ENCODE results near the gene PPP2R2D.

PPP2R2D gene

DNA sequence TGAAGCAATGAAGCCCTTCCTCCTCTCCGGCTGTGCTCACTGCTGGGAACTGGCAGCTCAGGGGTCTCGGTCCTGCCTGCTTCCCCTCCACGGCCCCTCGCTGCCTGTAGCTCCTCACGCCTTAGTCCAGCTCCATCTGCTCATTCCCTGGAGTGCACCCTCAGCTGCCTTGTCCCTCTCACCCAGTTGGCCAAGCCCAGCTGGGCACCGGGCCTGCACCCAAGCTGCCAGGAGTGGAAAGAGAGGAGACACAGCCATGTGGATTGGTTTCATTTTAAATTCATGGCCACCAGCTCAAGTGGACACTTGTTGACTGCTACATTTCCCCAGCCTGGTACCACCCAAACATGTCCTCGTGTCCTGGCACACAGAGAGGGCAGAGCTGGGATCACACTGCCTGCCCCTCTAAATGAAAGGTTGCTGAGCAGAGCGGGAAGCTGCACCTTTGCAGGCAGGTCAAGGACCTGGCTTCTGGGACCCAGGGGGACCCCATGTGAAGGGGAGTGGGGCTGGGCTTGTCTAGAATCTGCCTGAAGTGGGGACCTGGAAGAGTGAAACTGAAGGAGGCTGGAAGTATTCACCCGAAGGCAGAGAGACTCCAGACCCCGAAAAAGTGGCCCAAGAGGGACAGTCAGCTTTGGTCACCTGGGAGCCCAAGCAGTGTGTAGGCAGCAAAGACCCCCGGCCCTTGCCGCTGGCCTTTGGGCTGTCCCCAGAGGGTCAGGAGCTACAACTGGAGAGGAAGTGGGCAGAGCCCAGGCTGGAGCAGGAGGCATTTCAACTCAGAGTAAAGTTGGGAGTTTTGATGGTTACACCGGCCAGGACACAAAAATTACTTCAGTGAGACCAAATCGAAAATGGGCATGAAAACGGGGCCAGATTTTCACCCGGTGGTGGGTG, 95.9 kb downstream of the PPP2R2D start:
- H3K27ac ChIP-seq (ENCODE audit: low read depth, low read length), result no peak overlapping the region
- 86% methylated on average over 16 of the region's 16 CpGs for WGBS
- no peak overlapping the region for H3K9ac ChIP-seq (ENCODE audit: low read depth, low read length)

DNA sequence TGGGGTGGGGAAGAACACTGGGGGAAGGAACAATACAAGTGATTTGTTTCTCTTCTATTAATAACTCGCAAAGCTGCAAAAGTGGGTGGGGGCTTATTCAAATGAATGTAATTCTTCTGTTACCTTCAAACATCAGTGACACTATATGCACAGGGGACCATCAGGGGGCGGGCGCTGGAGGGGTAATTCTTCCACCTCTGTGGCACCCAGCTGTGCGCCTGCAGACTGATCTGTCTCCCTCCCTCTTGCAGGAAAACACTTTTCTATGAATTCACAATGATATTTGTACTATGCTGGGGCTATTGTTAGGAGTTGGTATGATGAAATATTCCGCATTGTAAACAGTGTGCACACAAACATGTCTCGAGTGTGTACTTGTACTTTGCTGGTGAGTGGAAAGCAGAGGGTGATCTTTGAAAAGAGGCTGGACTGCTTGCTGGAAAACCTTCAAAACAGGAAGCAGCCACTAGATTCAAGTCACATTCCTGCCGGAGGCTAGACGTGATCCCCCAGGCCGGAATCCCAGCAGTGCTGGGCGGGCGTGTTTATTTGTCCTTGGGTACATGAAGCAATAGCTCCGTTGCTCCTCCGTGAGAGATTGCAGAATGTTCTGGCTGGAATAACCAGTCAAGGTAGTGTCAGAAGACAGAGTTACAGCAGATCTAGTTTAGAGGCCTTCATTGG, 96.7 kb downstream of the PPP2R2D start:
- Histone ChIP-seq H3K4me3 (ENCODE audit: low read length) (no peak overlapping the region), H3K9me3 (ENCODE audit: insufficient read depth, low read depth, low read length) (no peaks in the 10 kb centered on the region), H3K4me1 (ENCODE audit: insufficient read depth, low read length) (peaks cover 22% of the 10 kb centered on the region), H3K27ac (ENCODE audit: low read depth, low read length) (peak overlapping the region; percentile 5; the same call in 1 of the 2 replicates), H3K9ac (ENCODE audit: low read depth, low read length) (no peak overlapping the region), H3K36me3 (ENCODE audit: insufficient read depth, low read length) (no peaks in the 10 kb centered on the region), H3K27me3 (ENCODE audit: insufficient read depth, low read length) (no peaks in the 10 kb centered on the region)
- 38% methylated on average over 12 of the region's 13 CpGs for WGBS

More for the DNA sequence above, 95.9 kb downstream of the PPP2R2D start:
- H3K4me1 ChIP-seq (ENCODE audit: insufficient read depth, low read length), result peaks cover 22% of the 10 kb centered on the region
- no peaks in the 10 kb centered on the region for H3K36me3 ChIP-seq (ENCODE audit: insufficient read depth, low read length)
- H3K27me3 ChIP-seq (ENCODE audit: insufficient read depth, low read length), result no peaks in the 10 kb centered on the region
- H3K9me3 ChIP-seq (ENCODE audit: insufficient read depth, low read depth, low read length), result no peaks in the 10 kb centered on the region
- H3K4me3 ChIP-seq (ENCODE audit: low read length), result no peak overlapping the region

DNA sequence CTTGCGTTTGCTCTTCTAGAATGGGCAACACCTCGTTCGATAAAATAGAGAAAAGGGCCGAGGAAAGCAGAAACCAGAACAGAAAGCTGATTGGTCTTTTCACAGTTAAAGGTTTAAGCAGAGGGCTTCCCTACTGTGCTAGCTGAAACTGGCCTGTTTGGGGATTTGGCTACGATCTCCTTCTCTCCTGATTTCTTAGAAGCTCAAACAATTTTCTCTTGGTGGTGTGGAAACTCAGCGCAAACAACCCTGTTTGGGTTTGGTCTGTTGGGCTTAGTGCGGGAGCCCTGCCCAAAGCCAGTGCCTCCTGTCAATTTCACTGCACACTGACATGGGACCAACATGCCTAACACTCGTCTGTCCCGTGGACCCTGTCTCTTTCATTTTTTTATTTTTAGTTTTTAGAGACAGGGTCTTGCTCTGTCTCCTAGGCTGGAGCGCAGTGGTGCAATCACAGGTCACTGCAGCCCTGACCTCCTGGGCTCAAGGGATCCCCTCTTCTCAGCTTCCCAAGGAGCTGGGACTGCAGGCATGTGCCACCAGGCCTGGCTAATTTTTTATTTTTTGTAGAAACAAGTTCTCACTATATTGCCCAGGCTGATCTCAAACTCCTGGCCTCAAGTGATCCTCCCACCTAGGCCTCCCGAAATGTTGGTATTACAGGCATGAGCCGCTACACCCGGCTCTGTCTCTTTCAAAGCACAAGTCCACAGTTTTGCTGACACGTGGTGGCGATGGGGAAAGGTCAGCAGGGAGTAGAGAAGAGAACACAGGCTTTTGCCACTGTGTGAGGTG, 97.4 kb downstream of the PPP2R2D start:
- H3K4me1 ChIP-seq (ENCODE audit: insufficient read depth, low read length), result peaks cover 22% of the 10 kb centered on the region
- H3K4me3 ChIP-seq (ENCODE audit: low read length), result no peak overlapping the region
- no peaks in the 10 kb centered on the region for H3K9me3 ChIP-seq (ENCODE audit: insufficient read depth, low read depth, low read length)
- H3K36me3 ChIP-seq (ENCODE audit: insufficient read depth, low read length), result no peaks in the 10 kb centered on the region
- 66% methylated on average over 15 of the region's 15 CpGs for WGBS
- H3K27ac ChIP-seq (ENCODE audit: low read depth, low read length), result peak overlapping the region; percentile 5; the same call in 1 of the 2 replicates
- H3K9ac ChIP-seq (ENCODE audit: low read depth, low read length), result no peak overlapping the region; the same call in 1 of the 2 replicates
- H3K27me3 ChIP-seq (ENCODE audit: insufficient read depth, low read length), result no peaks in the 10 kb centered on the region

GRCh38 chr10:131998845-131999681, 98.3 kb downstream of the PPP2R2D start:
- no peaks in the 10 kb centered on the region for H3K9me3 ChIP-seq (ENCODE audit: insufficient read depth, low read depth, low read length)
- H3K27ac ChIP-seq (ENCODE audit: low read depth, low read length), result peak overlapping the region; percentile 17; the same call in 1 of the 2 replicates
- no peaks in the 10 kb centered on the region for H3K36me3 ChIP-seq (ENCODE audit: insufficient read depth, low read length)
- H3K27me3 ChIP-seq (ENCODE audit: insufficient read depth, low read length), result no peaks in the 10 kb centered on the region
- peak overlapping the region; percentile 0; the same call in 1 of the 2 replicates for H3K9ac ChIP-seq (ENCODE audit: low read depth, low read length)
- WGBS, result 75% methylated on average over 18 of the region's 18 CpGs
- H3K4me3 ChIP-seq (ENCODE audit: low read length), result no peak overlapping the region
- H3K4me1 ChIP-seq (ENCODE audit: insufficient read depth, low read length), result peaks cover 24% of the 10 kb centered on the region

GRCh38 chr10:132001238-132001972, 100.6 kb downstream of the PPP2R2D start:
- H3K27ac ChIP-seq (ENCODE audit: low read depth, low read length), result no peak overlapping the region
- H3K36me3 ChIP-seq (ENCODE audit: insufficient read depth, low read length), result no peaks in the 10 kb centered on the region
- no peaks in the 10 kb centered on the region for H3K27me3 ChIP-seq (ENCODE audit: insufficient read depth, low read length)
- no peak overlapping the region for H3K9ac ChIP-seq (ENCODE audit: low read depth, low read length)
- no peak overlapping the region for H3K4me3 ChIP-seq (ENCODE audit: low read length)
- WGBS, result 57% methylated on average over 15 of the region's 15 CpGs
- 0 out of 2 replicates have a peak, but pooled peaks cover 3% of the 10 kb centered on the region for H3K9me3 ChIP-seq (ENCODE audit: insufficient read depth, low read depth, low read length)
- peaks cover 26% of the 10 kb centered on the region for H3K4me1 ChIP-seq (ENCODE audit: insufficient read depth, low read length)

- H3K27ac ChIP-seq (ENCODE audit: low read depth, low read length), result no peak overlapping the region
- WGBS, result 89% methylated on average over 4 of the region's 4 CpGs
- no peaks in the 10 kb centered on the region for H3K27me3 ChIP-seq (ENCODE audit: insufficient read depth, low read length)
- H3K36me3 ChIP-seq (ENCODE audit: insufficient read depth, low read length), result no peaks in the 10 kb centered on the region
- no peak overlapping the region for H3K4me3 ChIP-seq (ENCODE audit: low read length)
- 0 out of 2 replicates have a peak, but pooled peaks cover 3% of the 10 kb centered on the region for H3K9me3 ChIP-seq (ENCODE audit: insufficient read depth, low read depth, low read length)
- peaks cover 31% of the 10 kb centered on the region for H3K4me1 ChIP-seq (ENCODE audit: insufficient read depth, low read length)
- no peak overlapping the region for H3K9ac ChIP-seq (ENCODE audit: low read depth, low read length)
These were observed 101.2 kb downstream of the PPP2R2D start for GRCh38 chr10:132002004-132002403.

GRCh38 chr10:132003282-132003924, 102.6 kb downstream of the PPP2R2D start:
- WGBS, result 85% methylated on average over 12 of the region's 12 CpGs
- Histone ChIP-seq H3K4me1 (ENCODE audit: insufficient read depth, low read length) (peaks cover 28% of the 10 kb centered on the region), H3K27ac (ENCODE audit: low read depth, low read length) (no peak overlapping the region), H3K36me3 (ENCODE audit: insufficient read depth, low read length) (no peaks in the 10 kb centered on the region), H3K27me3 (ENCODE audit: insufficient read depth, low read length) (no peaks in the 10 kb centered on the region), H3K9ac (ENCODE audit: low read depth, low read length) (no peak overlapping the region), H3K4me3 (ENCODE audit: low read length) (no peak overlapping the region), H3K9me3 (ENCODE audit: insufficient read depth, low read depth, low read length) (0 out of 2 replicates have a peak, but pooled peaks cover 3% of the 10 kb centered on the region)

GRCh38 chr10:132004052-132004451, 103.2 kb downstream of the PPP2R2D start:
- H3K9me3 ChIP-seq (ENCODE audit: insufficient read depth, low read depth, low read length), result 0 out of 2 replicates have a peak, but pooled peaks cover 3% of the 10 kb centered on the region
- no peak overlapping the region for H3K9ac ChIP-seq (ENCODE audit: low read depth, low read length)
- 71% methylated on average over 10 of the region's 10 CpGs for WGBS

DNA sequence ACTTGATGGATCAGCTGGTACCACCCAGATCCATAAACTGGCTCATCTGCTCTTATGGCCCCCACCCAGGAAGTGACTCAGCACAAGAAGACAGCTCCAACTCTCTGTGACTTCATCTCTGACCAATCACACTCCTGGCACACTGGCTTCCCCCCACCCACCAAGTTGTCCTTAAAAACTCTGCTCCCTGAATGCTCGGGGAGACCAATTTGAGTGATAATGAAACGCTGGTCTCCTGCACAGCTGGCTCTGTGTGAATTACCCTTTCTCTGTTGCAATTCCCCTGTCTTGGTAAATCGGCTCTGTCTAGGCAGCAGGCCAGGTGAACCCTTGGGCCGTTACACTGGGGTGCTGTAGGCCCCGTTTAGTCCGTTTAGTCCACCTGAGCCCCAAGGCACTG, 104.3 kb downstream of the PPP2R2D start:
- Histone ChIP-seq H3K4me3 (ENCODE audit: low read length) (no peak overlapping the region), H3K36me3 (ENCODE audit: insufficient read depth, low read length) (no peaks in the 10 kb centered on the region), H3K9me3 (ENCODE audit: insufficient read depth, low read depth, low read length) (0 out of 2 replicates have a peak, but pooled peaks cover 3% of the 10 kb centered on the region), H3K9ac (ENCODE audit: low read depth, low read length) (no peak overlapping the region), H3K27ac (ENCODE audit: low read depth, low read length) (no peak overlapping the region), H3K4me1 (ENCODE audit: insufficient read depth, low read length) (peaks cover 37% of the 10 kb centered on the region), H3K27me3 (ENCODE audit: insufficient read depth, low read length) (no peaks in the 10 kb centered on the region)
- 91% methylated on average over 6 of the region's 6 CpGs for WGBS

More at GRCh38 chr10:132004052-132004451, 103.2 kb downstream of the PPP2R2D start:
- Histone ChIP-seq H3K27ac (ENCODE audit: low read depth, low read length) (no peak overlapping the region), H3K4me3 (ENCODE audit: low read length) (no peak overlapping the region), H3K27me3 (ENCODE audit: insufficient read depth, low read length) (no peaks in the 10 kb centered on the region), H3K4me1 (ENCODE audit: insufficient read depth, low read length) (peaks cover 26% of the 10 kb centered on the region), H3K36me3 (ENCODE audit: insufficient read depth, low read length) (no peaks in the 10 kb centered on the region)

All from HUES64 (cell line).